Stimulated activated CD8-positive, alpha-beta memory T cell treated with anti-CD3 and anti-CD28 coated beads, Interleukin-12 subunit alpha, Interleukin-12 subunit beta, amount 100 ng/mL, for 4 hours (primary cell): ENCODE measurements around the gene KRTAP5-11.
"Not testable (repeated sequence)": the region's sequence is repeated elsewhere in the genome, so short reads cannot be mapped to it uniquely, and the experiment has no call there.

ENCODE experiments used
- DNase-seq: peaks from one replicate; pipeline ENCODE4 v3.0.0-alpha.2; 2020; ENCODE audit warnings: low read depth

The KRTAP5-11 gene

DNA sequence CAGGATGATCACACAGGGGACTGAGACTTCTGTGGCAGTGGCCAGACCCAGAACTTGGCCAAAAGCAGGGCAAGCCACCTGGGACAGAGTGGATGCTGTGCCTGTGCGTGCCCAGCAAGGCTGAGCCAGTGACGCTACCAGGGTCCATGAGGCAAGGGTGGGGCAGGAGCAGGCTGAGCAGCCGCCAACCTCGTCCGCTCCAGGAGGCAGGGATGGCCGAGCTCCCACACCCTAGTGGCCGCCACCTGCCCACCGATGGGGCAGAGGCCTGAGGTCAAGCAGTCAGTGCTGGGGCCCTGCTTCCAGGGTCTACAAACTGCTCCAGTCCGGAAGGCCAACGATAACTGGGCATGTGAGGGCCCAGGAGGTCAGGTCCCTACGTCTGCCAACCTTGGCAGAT lies 27.2 kb downstream of the KRTAP5-11 start:
- no peak for DNase-seq

DNA sequence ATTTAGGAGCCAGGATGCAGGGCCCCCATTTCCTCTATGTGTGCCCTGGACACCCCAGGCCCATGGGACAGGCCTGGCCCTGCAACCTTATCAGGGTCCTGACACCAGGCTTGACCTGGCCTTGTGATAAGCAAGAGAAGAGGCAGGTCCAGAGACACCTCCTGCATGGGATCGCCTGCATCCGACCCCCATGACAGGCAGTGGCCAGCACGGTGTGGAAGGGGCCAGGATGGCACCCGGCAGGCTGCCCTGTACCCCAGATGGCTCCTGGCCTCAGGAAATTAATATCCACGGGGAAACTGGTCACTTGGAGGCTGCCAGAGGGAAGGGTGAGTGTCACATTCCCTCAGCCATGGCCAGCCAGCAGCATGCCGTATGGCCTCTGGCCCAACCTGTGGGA lies 27.7 kb downstream of the KRTAP5-11 start:
- no peak for DNase-seq

DNA sequence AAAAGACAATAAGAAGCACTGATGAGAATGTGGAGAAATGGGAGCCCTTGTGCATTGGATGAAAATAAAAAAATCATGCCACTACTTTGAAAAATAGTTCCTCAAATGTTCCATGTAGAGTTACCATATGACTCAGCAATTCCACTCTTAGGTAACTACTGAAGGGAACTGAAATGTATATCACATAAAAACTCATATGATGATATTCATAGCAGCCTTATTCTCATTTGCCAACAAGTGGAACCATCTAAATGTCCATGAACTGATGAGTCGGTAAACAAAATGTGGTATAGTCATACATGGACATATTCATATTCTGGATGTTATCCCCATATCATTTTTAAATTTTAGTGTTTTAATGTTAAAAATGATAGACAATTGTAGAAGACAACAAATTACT lies 31.0 kb downstream of the KRTAP5-11 start:
- DNase-seq: no peak

DNA sequence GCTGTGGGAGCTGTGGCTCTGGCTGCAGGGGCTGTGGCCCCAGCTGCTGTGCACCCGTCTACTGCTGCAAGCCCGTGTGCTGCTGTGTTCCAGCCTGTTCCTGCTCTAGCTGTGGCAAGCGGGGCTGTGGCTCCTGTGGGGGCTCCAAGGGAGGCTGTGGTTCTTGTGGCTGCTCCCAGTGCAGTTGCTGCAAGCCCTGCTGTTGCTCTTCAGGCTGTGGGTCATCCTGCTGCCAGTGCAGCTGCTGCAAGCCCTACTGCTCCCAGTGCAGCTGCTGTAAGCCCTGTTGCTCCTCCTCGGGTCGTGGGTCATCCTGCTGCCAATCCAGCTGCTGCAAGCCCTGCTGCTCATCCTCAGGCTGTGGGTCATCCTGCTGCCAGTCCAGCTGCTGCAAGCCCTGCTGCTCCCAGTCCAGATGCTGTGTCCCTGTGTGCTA lies 33.9 kb downstream of the KRTAP5-11 start:
- no peak for DNase-seq

DNA sequence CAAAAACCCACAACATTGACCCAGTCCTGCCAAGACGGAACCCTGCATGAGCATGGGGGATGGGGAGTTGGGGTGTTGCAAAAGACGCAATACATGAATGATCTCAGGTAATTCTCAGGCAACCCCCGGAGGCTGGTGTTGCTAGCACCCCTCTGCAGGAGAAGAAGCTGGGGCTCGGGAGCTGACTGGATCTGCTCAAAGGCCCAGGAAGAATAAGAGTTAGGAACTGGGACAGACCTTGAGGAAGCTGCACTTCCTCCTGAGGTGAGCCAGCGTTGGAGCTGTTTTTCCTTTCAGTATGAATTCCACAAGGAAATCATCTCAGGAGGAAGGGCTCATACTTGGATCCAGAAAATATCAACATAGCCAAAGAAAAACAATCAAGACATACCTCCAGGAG lies 34.6 kb downstream of the KRTAP5-11 start, which contains the start of gene KRTAP5-9:
KRTAP5-9 (plus strand) TSS at position 301 of the 400 bp plus-strand sequence. CDS start 238 bp downstream, outside the sequence.
- DNase-seq: no peak

DNA sequence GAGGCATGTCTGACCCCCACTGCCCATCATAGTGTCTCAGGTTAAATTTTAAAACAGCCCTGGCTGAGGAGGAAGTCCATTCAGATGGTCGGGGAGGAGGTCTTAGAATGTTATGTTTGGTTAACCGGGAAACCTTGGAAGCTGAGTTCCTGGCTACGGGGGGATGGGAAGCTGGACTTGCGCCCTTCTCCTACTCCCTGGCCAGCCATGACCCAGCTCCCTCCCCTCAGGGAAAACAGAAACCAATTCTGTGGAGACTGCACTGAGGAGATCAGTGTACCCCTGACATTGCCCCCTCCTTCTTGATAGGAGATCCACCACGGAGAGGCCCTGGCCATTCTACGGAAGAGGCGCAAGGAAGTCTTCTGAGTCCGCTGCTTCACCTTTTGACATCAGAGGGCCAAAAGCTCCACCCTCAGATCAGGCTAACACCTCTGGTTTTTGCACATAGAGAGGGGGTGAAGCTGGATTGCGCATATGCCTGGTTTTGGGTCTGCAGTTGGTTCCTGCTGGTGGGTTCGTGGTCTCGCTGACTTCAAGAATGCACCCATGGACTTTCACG lies 37.2 kb downstream of the KRTAP5-11 start:
- DNase-seq: no peak

DNA sequence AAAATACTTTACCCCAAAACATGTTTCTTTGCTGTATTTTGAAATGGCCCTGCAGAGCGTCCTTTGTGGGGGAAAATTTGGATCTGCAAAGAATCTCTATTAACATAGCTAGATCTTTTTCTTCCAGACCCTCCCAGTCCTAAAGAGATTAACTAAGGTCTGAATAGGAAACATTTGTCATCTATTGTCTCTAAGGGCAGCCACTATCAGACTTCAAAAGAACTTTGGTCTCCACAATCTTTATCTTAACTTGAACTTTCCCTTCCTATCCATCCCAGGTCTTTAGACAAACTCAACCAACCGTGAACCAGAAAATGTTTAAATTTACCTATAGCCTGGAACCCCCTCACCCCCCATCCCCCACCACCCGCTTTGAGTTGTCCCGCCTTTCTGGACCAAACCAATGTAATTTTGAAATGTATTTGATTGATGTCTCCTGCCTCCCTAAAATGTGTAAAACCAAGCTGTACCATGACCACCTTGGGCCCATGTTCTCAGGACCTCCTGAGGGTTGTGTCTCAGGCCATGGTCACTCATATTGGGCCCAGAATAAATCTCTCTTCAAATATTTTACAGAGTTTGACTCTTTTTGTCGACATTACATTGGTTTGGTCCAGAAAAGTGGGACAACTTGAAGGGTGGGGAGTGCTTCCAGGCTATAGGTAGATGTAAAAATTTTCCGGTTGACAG lies 38.0 kb downstream of the KRTAP5-11 start:
- DNase-seq: no peak

DNA sequence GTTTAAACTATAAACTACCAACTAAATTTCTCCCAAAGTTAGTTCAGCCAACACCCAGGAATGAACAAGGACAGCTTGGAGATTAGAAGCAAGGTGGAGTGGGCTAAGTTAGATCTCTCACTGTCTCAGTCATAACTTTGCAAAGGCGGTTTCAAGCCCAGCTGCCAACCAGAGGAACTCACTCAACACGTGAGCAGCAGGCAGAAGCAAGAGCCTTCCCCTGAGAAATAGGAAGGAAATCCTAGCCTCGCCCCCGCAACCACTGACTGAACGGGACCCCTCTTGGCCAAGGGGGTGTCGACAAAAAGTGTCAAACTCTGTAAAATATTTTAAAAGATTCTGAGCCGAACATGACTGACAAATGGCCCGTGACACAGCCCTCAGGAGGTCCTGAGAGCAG lies 38.8 kb downstream of the KRTAP5-11 start:
- DNase-seq: no peak

DNA sequence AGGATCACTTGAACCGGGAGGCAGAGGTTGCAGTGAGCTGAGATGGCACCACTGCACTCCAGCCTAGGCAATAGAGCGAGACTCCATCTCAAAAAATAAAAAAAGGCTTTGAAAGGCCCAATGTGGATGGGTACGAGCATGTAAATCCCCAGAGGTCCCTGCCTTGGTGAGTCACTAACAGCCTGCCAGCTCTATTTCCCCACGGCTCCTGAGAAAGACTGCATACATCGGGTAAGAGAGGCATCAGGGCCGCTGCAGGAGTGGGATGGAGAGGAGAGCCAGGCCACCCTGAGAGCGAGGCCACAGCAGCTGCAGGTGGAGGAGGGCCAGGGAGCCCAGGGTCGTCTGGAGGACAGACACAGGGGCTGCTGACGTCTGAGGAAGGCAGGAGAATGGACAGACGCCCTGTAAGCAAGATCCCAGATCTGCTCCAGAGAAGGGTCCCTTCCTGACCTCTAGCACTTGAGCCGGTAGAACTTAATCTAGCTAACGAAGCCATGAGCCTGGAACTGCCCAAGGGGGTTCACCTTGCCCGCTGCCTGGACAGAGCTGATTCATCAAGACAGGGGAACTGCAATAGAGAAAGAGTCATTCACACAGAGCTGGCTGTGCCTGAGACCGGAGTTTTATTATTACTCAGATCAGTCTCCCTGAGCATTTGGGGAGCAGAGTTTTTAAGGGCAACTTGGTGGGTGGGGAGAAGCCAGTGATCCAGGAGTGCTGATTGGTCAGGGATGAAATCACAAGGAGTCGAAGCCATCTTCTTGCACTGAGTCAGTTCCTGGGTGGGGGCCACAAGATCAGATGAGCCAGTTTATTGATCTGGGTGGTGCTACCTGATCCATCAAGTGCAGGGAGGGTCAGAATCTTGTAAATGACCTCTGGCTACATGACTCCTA lies 39.5 kb downstream of the KRTAP5-11 start:
- DNase-seq: no peak

DNA sequence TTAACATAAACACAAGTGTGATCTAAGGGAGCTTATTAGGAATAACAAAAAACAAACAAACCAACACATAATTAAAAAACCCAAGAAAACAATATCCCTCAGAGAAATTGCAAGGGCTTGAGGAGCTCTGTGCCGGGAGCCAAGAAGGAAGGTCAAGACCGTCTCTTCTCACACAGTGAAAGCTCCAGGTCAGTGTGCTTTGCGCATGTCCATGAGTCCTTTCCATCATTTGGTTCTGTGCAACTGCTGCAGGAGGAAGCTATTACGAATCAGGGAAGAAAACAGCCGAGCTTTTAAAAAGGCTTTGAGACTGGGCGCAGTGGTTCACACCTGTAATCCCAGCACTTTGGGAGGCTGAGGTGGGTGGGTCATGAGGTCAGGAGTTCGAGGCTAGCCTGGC lies 40.3 kb downstream of the KRTAP5-11 start:
- DNase-seq: no peak

DNA sequence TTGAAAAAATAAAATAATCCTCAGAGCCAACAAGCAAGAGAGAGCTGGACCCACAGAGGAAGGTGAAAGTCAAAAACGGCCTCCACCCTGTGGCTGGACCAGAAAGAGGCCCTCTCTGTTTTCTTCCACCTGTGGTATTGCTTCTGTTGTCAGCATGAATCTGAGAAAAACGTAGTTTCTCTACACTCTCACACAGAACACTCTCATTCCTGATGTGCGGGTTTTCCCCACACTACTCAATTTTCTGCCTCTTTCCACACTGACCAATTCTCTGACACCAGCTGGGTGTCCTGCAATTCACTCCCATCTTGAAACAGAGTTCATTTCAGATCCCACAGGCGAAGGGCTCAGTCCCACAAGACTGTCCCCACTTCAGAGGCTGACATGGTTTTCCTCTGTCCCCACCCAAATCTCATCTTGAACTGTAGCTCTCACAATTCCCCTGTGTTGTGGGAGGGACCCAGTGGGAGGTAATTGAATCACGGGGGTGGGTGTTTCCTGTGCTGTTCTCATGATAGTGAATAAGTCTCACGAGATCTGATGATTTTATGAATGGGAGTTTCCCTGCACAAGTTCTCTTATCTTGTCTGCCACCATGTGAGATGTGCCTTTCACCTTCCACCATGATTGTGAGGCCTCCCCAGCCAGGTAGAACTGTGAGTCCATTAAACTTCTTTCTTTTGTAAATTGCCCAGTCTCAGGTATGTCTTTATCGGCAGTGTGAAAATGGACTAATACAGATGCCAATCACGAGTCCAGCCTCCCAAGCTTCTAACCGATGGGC lies 42.0 kb downstream of the KRTAP5-11 start:
- DNase-seq: not testable (repeated sequence)

DNA sequence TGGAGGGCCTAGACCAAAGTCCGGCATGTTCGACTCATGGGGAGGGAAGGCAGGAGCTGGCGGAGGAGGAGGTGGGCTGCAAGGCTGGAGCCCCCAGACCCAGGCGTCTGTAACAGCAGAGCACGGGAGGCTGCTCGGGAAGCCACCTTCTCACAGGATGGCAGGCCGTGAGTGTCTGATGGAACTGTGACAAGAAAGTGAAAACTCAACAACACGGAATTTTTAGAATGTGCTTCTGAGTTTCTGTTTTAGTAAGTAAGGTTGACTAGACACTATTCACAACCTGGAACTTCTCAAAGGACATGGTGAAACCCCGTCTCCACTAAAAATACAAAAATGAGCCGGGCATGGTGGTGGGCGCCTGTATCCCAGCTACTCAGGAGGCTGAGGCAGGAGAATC lies 42.7 kb downstream of the KRTAP5-11 start:
- not testable (repeated sequence) for DNase-seq

DNA sequence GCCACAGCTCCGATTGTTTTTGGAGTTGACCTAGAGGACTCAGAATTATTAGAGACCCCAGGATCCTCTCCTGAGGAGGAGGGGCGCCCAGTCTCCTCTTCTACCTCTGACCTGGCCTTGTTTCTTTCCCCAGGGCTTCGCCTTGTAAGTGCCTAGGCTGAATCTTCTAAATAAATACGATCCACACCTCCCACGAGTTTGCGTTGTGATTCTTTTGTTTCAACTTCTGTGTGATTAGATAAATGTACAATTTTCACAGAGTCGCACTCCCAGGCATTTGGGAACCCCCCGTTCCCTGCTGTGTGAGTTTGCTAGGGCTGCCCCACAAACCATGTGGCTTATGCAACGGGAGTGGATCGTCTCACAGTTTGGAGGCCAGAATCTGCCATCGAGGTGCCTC lies 43.7 kb downstream of the KRTAP5-11 start:
- DNase-seq: no peak

DNA sequence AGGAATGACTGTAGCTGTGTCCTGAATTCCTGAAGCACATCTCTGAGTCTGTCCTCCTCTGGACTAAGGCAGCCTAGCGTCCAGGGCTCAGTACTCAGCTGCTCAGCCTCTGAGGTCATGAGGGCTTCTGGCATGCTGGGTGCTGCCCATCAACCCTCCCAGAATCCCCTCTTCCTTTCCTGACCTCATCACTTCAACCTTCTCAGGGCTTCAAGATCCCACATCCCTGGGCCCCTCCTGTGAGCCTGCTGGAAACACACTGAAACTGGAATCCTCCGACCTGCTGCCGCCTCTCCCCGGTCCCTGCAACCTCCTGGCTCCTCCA lies 44.0 kb downstream of the KRTAP5-11 start:
- no peak for DNase-seq

DNA sequence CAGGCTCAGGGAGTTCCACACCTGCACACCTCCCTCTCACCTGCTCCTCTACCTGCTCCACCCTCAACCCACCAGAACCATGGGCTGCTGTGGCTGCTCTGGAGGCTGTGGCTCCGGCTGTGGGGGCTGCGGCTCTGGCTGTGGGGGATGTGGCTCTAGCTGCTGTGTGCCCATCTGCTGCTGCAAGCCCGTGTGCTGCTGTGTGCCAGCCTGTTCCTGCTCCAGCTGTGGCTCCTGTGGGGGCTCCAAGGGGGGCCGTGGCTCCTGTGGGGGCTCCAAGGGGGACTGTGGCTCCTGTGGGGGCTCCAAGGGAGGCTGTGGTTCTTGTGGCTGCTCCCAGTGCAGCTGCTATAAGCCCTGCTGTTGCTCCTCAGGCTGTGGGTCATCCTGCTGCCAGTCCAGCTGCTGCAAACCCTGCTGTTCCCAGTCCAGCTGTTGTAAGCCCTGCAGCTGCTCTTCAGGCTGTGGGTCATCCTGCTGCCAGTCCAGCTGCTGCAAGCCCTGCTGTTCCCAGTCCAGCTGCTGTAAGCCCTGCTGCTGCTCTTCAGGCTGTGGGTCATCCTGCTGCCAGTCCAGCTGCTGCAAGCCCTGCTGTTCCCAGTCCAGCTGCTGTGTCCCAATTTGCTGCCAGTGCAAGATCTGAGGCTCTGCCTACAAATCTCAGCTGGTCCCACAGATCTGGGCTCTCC lies 44.6 kb downstream of the KRTAP5-11 start, which contains the start of gene KRTAP5-8:
KRTAP5-8 (plus strand) TSS at position 49 of the 689 bp plus-strand sequence; CDS start at position 80, 31 bp downstream.
- not testable (repeated sequence) for DNase-seq

DNA sequence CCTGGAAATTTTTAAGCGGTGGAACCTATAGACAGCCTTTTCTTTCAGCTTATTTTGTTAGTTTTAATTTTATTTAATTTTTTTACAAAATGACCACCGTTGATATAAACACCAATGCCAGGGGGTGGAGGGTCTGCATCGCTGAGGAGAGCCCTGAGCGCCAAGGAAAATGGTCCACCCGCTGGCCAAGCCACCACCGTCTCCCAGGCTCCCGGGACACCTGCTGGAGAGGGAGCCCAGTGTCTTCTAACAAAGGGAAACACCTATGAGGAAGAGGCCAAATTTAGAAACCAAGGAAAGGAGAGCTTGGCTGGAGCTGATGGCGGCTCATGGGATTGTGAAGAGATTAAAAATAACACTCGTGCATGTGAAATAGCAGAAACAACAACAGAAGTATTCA lies 45.1 kb downstream of the KRTAP5-11 start:
- DNase-seq: no peak

DNA sequence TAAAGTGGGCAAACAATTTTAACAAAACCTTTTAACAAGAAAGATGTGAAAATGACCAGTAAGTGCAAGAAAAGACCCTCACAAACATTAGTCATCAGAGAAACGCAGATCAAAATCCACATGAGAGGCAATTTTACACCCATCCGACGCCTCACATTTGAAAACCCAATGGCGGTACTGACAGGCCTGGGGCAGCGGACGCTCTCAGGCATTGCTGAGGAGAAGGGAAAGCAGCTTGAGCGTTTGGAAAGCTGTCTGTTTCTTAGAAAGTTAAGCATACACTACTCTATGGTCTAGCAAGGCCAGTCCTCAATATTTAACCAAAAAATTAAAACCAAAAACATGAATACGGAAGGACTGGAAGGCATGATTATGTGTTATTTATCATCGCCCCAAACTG lies 46.9 kb downstream of the KRTAP5-11 start:
- no peak for DNase-seq

DNA sequence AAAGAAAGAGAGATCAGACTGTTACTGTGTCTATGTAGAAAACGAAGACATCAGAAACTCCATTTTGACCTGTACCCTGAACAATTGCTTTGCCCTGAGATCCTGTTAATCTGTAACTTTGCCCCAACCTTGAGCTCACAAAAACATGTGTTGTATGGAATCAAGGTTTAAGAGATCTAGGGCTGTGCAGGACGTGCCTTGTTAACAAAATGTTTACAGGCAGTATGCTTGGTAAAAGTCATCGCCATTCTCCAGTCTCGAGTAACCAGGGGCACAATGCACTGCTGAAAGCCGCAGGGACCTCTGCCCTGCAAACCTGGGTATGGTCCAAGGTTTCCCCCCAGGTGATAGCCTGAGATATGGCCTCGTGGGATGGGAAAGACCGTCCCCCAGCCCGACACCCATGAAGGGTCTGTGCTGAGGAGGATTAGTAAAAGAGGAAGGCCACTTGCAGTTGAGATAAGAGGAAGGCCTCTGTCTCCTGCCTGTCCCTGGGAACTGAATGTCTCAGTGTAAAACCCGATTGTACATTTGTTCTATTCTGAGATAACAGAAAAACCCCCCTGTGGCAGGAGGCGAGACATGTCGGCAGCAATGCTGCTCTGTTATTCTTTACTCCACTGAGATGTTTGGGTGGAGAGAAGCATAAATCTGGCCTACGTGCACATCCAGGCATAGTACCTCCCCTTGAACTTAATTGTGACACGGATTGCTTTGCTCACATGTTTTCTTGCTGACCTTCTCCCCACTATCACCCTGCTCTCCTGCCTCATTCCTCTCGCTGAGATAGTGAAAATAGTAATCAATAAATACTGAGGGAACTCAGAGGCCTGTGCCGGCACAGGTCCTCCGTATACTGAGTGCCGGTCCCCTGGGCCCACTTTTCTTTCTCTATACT lies 47.7 kb downstream of the KRTAP5-11 start:
- DNase-seq: not testable (repeated sequence)

DNA sequence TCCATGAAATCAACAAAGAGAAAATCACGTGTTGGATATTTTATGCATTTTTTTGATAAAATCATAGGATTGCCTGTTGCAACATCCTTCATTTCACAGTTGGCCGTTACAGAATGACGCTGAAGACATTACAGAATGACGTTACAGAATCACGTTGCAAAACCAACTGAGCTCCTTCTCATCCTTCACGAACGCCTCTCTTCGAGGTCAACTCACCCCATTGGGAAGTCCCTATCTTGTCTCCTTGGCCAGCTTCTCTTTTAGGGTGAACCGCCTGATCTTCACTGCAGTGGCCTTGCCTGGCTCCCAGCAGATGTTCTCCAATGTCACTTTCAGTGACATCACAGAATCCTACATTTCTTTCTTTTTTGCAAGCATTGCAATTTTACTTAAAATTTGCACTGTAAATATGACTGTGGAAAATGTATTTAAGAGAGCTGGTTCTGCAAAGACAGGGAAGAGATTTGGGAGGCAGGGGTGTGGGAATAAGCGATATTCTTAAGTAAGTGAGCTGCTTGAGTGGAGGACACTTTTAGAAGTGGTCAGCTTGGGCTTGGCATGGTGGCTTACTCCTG lies 50.6 kb downstream of the KRTAP5-11 start:
- no peak for DNase-seq
